ENCODE data around the gene ACCS. TPM values are rescaled to one million over a fixed set of nuclear protein-coding genes. Genes with fewer than 3 reads are reported as not detected.

Gene ACCS
- total and polyA plus RNA-seq, 9 of the 15 experiments (the other 6 are each of a cell fraction or from before 2014, with no cell fraction given): 4.2 to 25.9 (median 16.3) TPM

DNA sequence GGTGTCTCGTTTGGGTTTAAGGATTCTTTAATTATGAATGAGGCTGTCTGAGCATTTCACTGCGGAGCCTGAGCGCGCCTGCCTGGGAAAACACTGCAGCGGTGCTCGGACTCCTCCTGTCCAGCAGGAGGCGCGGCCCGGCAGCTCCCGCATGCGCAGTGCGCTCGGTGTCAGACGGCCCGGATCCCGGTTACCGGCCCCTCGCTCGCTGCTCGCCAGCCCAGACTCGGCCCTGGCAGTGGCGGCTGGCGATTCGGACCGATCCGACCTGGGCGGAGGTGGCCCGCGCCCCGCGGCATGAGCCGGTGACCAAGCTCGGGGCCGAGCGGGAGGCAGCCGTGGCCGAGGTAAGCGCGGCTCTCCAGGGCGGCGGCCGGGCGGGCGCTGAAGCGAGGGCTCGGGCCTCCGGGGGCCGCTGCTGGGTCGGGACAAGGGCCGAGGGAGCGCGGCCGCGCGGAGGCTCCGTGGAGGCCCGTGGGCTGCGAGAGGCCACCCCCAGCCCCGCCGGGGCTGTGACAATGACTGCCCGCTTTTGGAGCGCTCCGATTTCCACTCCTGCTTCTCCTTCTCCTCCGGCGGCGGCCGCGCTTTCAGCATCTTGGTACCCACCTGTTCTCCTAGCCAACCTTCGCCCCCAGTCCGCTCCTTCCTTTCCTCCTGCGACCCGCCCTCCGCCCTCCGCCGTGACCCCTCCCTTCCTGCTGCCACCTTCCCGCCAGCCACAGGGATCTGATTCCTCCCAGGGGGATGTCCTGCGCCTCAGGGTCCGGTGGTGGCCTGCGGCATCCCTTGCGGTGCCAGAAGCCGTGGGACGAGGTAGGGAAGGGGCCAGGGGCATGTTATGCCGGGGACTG is 29.7 kb downstream of the ACCS start, which contains the start of gene EXT2 (continued):
- TF ChIP-seq, protein P1, sequence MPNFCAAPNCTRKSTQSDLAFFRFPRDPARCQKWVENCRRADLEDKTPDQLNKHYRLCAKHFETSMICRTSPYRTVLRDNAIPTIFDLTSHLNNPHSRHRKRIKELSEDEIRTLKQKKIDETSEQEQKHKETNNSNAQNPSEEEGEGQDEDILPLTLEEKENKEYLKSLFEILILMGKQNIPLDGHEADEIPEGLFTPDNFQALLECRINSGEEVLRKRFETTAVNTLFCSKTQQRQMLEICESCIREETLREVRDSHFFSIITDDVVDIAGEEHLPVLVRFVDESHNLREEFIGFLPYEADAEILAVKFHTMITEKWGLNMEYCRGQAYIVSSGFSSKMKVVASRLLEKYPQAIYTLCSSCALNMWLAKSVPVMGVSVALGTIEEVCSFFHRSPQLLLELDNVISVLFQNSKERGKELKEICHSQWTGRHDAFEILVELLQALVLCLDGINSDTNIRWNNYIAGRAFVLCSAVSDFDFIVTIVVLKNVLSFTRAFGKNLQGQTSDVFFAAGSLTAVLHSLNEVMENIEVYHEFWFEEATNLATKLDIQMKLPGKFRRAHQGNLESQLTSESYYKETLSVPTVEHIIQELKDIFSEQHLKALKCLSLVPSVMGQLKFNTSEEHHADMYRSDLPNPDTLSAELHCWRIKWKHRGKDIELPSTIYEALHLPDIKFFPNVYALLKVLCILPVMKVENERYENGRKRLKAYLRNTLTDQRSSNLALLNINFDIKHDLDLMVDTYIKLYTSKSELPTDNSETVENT (CRISPR knock-in tag; IDR thresholded peaks at IDR 0.05): peak; percentile 68
- TF ChIP-seq, protein P2, sequence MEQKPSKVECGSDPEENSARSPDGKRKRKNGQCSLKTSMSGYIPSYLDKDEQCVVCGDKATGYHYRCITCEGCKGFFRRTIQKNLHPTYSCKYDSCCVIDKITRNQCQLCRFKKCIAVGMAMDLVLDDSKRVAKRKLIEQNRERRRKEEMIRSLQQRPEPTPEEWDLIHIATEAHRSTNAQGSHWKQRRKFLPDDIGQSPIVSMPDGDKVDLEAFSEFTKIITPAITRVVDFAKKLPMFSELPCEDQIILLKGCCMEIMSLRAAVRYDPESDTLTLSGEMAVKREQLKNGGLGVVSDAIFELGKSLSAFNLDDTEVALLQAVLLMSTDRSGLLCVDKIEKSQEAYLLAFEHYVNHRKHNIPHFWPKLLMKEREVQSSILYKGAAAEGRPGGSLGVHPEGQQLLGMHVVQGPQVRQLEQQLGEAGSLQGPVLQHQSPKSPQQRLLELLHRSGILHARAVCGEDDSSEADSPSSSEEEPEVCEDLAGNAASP (IDR thresholded peaks at IDR 0.05): no peak
- no peak for TF ChIP-seq ZNF766 (CRISPR knock-in tag; conservative IDR thresholded peaks at IDR 0.05)
- TF ChIP-seq FOSL1 (tag; conservative IDR thresholded peaks at IDR 0.05): no peak
- no peak for TF ChIP-seq MYC (IDR thresholded peaks at IDR 0.05; ENCODE audit: low read depth, low read length)
- TF ChIP-seq MYC (CRISPR knock-in tag; IDR thresholded peaks at IDR 0.05; ENCODE audit: borderline replicate concordance, low read depth): no peak
- TF ChIP-seq, protein P3, sequence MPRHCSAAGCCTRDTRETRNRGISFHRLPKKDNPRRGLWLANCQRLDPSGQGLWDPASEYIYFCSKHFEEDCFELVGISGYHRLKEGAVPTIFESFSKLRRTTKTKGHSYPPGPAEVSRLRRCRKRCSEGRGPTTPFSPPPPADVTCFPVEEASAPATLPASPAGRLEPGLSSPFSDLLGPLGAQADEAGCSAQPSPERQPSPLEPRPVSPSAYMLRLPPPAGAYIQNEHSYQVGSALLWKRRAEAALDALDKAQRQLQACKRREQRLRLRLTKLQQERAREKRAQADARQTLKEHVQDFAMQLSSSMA (CRISPR knock-in tag; IDR thresholded peaks at IDR 0.05): 0 out of 2 replicates have a peak, but pooled peaks have one; percentile 55
- no peak for TF ChIP-seq ZNF140 (CRISPR knock-in tag; IDR thresholded peaks at IDR 0.05)
- TF ChIP-seq, protein P4, sequence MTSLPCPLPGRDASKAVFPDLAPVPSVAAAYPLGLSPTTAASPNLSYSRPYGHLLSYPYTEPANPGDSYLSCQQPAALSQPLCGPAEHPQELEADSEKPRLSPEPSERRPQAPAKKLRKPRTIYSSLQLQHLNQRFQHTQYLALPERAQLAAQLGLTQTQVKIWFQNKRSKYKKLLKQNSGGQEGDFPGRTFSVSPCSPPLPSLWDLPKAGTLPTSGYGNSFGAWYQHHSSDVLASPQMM (CRISPR knock-in tag; IDR thresholded peaks at IDR 0.05): no peak
- TF ChIP-seq, protein P5, sequence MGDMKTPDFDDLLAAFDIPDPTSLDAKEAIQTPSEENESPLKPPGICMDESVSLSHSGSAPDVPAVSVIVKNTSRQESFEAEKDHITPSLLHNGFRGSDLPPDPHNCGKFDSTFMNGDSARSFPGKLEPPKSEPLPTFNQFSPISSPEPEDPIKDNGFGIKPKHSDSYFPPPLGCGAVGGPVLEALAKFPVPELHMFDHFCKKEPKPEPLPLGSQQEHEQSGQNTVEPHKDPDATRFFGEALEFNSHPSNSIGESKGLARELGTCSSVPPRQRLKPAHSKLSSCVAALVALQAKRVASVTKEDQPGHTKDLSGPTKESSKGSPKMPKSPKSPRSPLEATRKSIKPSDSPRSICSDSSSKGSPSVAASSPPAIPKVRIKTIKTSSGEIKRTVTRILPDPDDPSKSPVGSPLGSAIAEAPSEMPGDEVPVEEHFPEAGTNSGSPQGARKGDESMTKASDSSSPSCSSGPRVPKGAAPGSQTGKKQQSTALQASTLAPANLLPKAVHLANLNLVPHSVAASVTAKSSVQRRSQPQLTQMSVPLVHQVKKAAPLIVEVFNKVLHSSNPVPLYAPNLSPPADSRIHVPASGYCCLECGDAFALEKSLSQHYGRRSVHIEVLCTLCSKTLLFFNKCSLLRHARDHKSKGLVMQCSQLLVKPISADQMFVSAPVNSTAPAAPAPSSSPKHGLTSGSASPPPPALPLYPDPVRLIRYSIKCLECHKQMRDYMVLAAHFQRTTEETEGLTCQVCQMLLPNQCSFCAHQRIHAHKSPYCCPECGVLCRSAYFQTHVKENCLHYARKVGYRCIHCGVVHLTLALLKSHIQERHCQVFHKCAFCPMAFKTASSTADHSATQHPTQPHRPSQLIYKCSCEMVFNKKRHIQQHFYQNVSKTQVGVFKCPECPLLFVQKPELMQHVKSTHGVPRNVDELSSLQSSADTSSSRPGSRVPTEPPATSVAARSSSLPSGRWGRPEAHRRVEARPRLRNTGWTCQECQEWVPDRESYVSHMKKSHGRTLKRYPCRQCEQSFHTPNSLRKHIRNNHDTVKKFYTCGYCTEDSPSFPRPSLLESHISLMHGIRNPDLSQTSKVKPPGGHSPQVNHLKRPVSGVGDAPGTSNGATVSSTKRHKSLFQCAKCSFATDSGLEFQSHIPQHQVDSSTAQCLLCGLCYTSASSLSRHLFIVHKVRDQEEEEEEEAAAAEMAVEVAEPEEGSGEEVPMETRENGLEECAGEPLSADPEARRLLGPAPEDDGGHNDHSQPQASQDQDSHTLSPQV (IDR thresholded peaks at IDR 0.05): no peak
- TF ChIP-seq, protein P6, sequence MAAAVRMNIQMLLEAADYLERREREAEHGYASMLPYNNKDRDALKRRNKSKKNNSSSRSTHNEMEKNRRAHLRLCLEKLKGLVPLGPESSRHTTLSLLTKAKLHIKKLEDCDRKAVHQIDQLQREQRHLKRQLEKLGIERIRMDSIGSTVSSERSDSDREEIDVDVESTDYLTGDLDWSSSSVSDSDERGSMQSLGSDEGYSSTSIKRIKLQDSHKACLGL (CRISPR knock-in tag; IDR thresholded peaks at IDR 0.05; ENCODE audit: borderline replicate concordance, poor library complexity, severe bottlenecking): no peak
